HG03439 (cell line): ENCODE measurements around the gene TRABD2A.
"Not testable (repeated sequence)": the region's sequence is repeated elsewhere in the genome, so short reads cannot be mapped to it uniquely, and the experiment has no call there.

Experiments
- ATAC-seq: cut with Tn5 transposase; IDR thresholded peaks from one replicate; pipeline ENCODE4 v1.9.1; 2021; ENCODE audit warnings: mild to moderate bottlenecking, moderate library complexity; ENCODE audit not compliant: unreplicated experiment

The TRABD2A gene

GRCh38 chr2:84880645-84881521 is at the start of gene TRABD2A:
Gene TRABD2A, minus strand, starts transcription at chr2:84881084. Its CDS starts 45 bp downstream, at chr2:84881039.
- ATAC-seq: no peak

DNA sequence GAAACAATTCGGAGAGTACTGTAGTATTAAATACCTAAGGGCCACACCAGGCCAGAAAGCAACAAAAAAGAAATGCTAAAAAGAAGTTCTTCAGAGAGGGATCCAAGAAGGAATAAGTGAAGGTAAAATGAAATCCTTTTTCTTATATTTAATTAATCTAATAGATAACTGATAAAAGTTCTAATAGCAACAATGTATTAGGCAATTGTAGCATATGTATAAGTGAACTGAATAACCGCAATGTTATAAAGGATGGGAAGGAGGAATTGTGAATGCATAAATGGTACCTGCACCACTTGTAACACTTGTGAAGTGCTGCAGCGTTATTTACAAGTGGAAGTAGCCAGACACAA is 46.4 kb upstream of the TRABD2A start:
- ATAC-seq: no peak

GRCh38 chr2:84925724-84926376 is 45.0 kb upstream of the TRABD2A start:
- ATAC-seq: peak; percentile 85

GRCh38 chr2:84925336-84925723 is 44.4 kb upstream of the TRABD2A start:
- ATAC-seq: peak; percentile 0

- ATAC-seq: no peak
These were observed 43.6 kb upstream of the TRABD2A start for GRCh38 chr2:84924173-84925106.

DNA sequence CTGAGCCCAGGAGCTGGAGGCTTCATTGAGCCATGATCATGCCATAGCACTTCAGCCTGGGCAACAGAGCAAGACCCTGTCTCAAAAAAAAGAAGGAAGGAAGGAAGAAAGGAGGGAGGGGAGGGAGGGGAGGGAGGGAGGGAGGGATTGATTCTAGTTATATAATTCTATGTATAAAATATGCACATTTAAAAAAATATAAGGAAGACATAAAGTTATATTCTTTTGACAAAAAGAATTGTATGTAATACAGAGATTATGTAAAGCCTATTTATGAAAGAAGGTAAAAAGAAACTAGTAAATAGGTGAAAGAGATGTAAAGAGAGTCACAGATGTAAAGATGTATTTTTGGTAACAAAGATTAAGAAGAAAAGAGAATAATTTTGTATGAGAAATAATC is 42.1 kb upstream of the TRABD2A start:
- ATAC-seq: no peak

DNA sequence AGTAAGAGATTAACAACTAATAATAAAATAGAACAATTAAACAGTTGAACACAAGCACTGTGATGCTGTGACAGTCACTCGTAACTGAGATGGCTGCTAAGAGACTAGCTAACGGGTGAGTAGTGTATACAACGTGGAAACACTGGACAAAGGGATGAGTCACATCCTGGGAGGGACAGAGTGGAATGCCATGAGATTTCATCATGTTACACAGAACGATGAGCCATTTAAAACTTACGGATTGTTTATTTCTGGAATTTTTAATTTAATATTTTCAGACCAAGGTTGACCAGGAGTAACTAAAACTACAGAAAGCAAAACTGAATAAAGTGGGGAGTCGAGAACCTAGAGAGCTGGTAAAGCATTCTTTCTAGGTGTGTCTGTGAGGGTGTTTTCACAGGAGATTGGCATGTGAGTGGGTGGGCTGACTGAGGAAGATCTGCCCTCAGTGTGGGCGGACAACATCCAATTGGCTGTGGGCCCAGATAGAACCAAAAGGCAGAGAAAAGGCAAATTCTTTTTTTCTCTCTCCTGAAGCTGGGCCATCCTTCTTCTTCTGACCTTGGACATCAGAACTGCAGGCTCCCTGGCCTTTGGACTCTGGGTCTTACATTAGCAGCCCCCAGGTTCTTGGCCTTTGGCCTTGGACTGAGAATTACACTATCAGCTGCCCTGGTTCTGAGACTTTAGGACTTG is 39.1 kb upstream of the TRABD2A start:
- peak; percentile 52 for ATAC-seq

DNA sequence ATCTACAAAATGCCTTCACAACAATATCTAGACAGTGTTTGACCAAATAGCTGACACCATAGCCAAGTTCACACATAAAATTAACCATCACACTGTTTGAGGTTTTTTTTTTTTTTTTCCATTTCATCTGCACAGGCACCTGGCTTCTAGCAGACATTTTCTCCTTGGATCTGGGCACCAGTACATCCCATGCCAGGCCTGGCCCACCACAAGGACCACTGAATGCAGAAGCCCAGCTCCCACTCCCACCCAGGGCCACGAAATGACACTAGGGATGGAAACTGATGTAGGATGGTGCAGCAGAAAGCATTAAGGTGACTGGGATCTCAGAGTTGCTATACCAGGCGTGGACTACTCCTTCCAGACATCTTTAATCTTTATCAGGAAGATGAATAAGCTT is 37.5 kb upstream of the TRABD2A start:
- no peak for ATAC-seq

DNA sequence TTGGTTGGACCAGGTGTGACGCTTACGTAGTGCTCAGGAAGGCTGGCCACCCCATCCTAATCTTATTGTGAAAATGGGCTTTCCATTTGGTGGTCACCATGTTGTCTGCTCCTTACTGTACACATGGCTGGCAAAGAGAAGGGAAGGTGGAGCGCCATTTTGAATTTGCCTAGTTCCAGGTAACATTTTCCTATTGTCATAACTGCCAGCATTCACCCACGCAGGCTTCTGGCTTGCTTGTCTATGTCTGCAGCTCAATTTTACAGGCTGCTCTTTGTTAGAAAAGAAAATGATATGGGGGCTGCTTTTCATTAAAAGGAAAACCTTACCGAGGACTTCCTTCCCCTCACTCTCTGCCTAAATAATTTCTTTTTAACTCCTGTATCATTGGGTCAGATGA is 36.9 kb upstream of the TRABD2A start:
- not testable (repeated sequence) for ATAC-seq

GRCh38 chr2:84915675-84916074 is 34.8 kb upstream of the TRABD2A start:
- ATAC-seq: not testable (repeated sequence)

DNA sequence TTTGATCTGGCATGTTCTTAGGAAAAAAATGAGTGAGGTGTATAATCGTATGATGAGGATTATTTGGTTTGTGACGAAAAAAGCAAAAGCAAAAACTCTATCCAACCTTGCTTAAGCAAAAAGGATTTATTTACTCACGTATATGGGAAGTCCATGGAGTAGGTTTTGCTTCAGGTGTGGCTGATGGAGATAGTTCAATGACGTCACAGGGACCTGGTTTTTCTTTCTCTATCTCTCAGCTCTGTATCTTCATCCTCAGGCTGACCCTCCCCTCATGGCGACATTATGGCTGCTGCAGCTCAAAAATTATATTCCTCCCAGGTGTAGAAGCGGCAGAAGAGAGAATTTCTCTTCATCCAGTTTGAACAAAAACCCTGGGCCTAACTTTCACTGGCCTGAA is 33.5 kb upstream of the TRABD2A start:
- no peak for ATAC-seq

- ATAC-seq: no peak
These were observed 32.1 kb upstream of the TRABD2A start for GRCh38 chr2:84912984-84913383.

DNA sequence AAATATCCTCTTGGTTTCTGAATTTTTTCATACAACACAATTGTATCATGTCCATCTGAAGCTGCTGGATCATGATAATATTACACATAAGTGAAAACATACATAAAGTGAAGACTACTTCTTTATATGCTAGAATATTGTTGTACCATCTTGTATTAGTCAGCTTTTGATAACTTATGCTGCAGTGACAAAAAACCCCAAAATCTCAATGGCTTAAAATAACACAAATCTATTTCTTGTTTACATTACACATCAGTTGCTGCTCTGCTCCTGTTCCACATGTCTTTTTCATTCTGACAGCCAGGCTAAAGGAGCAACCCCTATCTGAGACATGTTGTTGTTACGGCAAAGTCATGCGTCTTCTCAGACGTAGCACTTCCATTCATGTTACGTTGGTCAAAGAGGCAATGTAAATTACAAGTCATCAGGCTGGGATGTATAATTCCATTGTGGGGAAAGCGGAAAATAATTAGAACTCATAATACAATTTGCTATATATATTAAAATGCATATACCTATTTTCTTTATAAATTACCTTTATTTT is 30.3 kb upstream of the TRABD2A start:
- ATAC-seq: no peak

DNA sequence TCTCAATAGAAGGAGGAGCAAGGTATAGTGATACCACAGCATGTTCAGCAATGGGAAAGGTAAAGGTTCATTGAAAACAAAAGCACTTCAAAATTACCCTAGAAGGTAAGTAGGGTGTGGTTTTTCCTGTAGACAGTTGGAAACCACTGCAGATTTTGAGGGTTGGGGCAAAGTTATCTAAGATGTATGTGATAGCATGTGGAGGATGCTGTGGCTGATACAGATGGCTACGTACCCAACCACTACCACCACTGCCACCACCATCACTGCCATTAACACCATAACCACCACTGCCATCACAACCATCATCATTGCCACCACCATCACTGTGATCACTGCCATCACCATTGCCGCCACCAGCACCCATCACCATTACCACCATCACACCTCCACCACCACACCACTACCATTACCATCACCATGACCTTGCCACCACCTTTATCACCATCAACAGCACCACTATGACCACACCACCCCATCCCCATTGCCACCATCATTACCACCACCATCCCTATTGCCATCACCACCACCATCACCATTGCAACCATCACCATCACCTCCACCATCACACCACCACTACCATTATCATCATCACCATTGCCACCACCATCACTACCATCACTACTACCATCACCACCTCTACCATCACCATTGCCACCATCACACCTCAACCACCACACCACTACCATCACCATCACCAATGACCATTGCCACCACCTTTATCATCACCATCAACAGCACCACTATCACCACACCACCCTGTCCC is 28.2 kb upstream of the TRABD2A start:
- no peak for ATAC-seq

DNA sequence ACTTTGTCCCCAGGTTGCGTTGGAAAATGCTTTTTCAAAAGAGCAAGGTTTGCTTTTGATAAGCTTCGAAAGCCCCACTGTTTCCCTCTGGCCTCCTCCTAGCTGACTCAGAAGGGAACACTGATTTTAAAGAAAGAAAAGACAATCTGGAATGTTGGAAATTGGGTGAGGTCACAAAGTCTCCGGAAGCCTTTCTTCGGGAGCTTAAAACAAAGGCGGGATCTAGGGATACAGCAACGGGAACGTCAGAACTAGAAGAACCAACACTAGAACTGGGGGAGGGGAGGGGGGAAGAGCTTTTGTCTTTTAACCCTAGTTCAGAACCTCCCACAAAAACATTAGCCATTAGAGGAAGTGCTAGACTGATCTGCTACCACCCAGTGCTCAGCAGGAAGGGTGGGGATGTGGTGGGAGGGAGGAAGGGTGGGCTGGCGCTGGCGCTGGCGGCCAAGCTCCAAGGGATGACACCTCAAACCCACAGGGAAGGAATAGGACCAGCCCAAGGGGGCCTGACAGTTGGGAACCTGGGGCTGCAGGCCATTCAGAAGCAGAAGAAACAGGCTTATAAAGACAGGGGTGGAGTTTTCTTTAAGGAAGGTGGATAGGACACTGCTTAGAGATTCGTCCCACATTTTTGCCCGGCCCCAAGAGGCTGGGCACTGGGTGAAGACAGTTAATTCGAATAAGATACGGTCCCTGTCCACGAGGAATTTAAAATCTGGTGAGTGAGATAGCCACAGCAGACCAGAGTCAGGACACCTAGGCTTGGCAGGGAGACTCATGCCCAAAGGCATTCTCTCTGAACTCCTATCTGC is 26.2 kb upstream of the TRABD2A start:
- ATAC-seq: no peak

GRCh38 chr2:84906108-84906899 is 25.4 kb upstream of the TRABD2A start:
- ATAC-seq: peak; percentile 32

GRCh38 chr2:84905181-84906107 is 24.6 kb upstream of the TRABD2A start, which contains the start of gene TMSB10:
Gene TMSB10, plus strand, starts transcription at chr2:84905656.
- ATAC-seq: peak; percentile 67
